GM21576 (cell line): Measurements from ENCODE around the gene ILDR1.

ENCODE experiments used
- ATAC-seq: cut with Tn5 transposase; IDR thresholded peaks from one replicate; pipeline ENCODE4 v1.9.1; 2021; ENCODE audit warnings: mild to moderate bottlenecking, moderate library complexity; ENCODE audit not compliant: unreplicated experiment

Gene ILDR1

DNA sequence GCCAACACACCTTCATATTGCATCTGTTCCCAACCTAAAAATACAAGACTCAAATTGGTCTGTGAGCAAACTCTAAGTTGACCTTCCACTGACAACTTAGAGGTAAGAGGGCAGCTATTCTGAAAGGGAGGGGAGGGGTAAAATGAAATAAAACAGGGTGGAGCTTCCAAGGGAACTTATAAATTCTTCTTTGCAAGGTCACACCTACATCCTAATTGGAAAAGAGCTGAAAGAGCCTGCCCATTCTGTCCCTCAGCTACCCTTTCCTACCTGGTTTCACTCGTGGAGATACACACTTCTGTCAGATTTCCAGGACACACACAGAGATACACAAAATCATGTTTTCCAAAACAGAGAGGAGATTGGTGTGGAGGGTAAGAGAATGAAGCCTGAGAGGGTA lies 1.0 kb downstream of the ILDR1 start:
- ATAC-seq, result no peak

DNA sequence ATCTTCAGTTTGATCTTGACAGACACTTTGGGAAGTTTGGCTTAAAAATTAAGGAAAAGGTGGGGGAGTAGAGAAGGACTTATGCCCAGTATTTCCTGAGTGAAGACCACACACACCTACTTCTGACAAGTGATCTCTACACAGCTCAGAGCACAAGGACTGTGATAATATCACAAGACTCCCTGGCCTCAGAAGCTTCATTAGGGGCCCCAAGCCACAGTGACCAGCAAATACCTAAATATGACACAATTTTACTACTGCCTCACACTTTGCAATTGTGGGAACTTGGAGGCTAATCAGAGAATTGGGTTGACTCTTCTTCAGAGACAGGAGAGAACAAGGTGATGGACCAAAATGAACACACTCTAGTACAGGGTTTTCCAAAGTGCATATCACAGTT lies 2.6 kb downstream of the ILDR1 start:
- ATAC-seq, result no peak

GRCh38 chr3:122014741-122015140 lies 7.3 kb downstream of the ILDR1 start:
- ATAC-seq, result peak; percentile 65

- ATAC-seq, result no peak
These were observed 8.6 kb downstream of the ILDR1 start for GRCh38 chr3:122013448-122013925.

- ATAC-seq, result no peak
These were observed 9.2 kb downstream of the ILDR1 start for GRCh38 chr3:122012821-122013220.

- no peak for ATAC-seq
These were observed 10.7 kb downstream of the ILDR1 start for GRCh38 chr3:122011396-122011795.

- ATAC-seq, result no peak
These were observed 11.5 kb downstream of the ILDR1 start for GRCh38 chr3:122010506-122010905.

DNA sequence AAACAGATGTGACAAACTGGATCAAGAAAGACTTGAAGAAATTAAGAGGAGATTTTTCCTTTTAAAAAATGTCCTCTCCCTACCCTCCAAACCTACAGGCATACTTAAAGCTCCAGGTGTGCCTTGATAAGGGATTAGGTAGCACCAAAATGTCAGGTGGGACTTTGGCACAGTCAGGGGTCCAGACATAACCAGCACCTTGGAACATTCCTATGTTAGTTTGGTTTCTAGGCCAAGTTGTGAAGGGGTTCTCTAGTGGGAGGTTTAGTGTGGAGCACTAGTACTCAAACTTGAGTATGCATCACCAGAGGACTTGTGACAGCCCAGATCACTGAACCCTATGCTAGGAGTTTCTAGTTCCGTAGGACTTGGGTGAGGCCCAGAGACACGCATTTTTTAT lies 13.9 kb downstream of the ILDR1 start:
- no peak for ATAC-seq

DNA sequence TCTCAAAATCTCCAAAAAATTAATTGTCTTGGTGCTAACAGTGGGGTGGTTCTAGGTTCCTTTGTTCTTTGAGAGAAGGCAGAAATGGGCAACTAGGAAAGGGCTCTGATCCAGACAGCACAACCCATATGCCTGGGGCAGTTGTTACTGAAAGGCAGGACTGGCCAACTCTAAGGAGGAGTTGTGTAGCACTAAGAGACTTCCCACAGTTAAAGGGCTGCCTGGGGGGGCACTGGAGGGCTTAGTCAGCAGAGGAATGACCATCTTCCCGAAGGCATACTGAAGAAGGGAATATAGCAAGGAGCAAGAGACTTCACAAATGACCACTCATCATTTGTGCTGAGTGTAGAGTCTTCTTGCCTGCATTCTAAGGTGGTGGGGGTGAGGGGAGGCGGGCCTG lies 15.8 kb downstream of the ILDR1 start:
- ATAC-seq, result no peak

DNA sequence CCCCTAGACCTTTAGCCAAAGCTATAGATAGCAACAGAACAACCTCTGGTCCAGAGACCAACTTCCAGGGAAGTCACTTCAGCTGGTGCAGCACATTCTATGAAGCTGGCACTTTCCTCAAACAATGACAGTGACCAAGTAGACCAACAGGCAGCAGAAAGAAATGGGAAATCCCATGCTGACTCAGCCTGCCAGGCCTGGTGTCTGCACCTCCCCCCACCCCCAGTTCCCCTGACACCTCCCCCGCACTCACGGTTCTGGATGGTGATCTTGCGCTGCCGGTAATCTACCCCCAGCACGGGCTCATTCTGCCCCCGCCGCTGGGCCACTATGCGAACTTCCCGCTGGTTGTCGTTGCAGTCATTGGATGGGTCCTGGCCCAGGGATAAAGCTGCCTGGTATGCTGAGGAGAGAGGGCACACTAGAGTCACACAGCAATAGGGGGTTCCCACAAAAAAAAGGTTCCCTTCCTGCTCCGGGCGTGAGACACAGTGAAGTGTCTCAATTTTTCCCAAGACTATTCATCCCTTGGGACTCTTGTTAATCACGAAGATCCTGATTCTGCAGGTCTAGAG lies 17.0 kb downstream of the ILDR1 start:
- ATAC-seq, result no peak

DNA sequence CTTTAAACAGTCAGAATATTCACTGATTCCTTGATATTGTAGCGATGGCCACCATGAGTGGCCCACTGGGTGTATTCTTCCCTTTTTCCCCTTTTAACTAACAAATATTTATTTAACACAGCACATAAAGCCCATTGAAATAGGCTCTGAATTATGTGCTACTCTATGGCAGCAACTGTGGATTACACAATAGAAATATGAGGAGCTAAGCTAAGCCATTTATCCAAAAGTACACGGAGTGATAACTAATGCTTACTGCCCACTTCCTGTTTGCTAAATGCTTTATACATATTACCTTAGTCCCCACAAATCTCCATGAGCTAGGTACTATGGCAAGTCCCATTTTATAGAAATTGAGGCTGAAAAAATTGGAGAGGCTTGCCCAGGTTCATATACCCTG lies 17.9 kb downstream of the ILDR1 start:
- ATAC-seq, result no peak

DNA sequence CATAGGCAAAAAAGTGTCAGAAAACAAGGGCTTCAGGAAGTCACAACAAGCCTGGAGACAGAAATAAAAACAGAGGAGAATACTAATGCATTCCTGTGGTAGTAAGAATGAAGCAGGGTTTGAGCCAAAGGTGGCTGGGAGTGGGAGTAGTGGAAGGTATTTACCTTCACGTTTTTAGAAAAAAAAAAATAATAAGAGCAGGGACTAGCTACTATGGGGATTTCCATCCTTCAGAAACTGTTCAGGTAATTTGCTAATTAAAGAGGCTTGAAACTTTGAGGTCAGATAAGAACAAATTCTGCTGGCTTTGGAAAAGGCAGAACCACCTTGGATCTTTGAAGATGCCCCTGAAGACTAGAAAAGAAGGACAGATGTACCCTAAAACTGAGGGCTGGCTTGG lies 18.4 kb downstream of the ILDR1 start:
- ATAC-seq, result no peak

DNA sequence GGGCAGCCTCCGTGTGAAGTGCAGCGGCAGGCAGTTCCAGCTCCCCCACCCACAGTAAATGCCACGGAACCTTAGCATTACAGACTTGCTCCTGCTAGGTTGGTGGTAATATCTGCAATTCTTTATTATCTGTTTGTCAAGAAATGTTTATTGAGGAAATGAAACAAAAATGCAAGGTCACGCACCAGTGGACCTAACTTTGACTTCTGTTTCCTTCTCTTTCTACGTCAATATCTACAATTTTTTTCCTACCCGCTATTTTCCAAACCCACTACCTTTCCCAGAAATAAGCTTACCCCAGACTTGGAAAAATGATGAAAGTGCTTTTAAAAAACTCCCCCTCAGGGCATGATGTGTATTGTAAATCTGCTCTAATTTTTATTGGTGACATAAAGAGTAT lies 18.9 kb downstream of the ILDR1 start:
- peak; percentile 30 for ATAC-seq

DNA sequence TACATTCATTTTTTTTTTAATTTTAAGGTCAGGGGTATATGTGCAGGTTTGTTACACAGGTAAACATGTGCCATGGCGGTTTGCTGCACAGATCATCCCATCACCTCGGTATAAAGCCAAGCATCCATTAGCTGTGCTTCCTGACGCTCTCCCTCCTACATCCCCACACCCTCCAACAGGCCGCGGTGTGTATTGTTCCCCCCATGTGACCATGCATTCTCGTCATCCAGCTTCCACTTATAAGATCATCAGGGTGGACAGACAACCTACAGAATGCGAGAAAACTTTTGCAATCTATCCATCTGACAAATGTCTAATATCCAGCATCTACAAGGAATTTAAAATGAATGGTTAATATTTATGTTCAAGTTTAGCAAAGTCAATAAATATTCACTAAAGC lies 19.4 kb downstream of the ILDR1 start:
- no peak for ATAC-seq

DNA sequence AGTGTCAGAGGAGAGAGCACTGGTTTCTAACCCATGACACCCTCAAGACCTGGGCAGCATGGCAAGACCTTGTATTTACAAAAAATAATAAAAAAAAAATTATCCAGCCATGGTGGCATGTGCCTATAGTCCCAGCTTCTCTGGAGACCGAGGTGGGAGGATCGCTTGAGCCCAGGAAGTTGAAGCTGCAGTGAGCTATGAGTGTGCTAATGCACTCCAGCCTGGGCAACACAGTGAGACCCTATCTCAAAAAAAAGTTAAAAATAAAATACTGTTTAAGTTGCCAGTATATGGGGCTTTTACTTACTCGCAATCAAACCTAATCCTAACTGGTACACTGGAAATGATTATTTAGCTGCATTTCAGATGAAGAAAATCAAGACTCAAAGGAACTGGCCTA lies 20.2 kb downstream of the ILDR1 start:
- ATAC-seq, result no peak

DNA sequence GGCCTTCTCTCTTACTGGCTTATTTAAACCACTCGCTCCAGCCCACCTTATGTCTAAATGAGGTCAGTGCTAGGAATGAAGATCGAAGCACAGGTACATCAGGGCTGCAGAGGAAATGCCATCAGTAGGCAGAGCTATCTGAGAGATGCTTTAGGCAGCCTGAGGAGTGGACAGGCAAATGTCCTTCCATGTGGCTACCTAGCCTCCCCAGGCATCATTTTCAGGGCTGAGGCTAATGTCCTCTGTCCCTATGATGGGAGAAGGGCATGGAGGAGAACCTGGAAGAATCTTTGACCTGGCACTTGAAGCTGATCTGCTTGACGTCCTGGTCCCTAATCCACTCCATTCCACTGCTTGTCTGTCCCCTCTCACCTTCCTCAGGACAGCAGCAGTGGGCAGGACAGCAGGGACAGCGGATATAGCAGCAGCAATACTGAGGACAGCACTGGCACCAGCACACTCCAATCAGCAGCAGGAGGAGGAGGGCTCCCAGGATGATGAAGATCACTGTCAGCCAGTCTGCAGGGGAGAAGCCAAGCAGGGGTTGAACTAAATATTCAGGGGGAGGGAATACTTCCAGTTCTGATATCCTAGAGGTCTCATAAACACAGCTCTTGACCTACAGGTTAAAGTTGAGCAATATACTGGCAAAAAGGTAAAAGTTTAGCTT lies 21.0 kb downstream of the ILDR1 start:
- ATAC-seq, result no peak

DNA sequence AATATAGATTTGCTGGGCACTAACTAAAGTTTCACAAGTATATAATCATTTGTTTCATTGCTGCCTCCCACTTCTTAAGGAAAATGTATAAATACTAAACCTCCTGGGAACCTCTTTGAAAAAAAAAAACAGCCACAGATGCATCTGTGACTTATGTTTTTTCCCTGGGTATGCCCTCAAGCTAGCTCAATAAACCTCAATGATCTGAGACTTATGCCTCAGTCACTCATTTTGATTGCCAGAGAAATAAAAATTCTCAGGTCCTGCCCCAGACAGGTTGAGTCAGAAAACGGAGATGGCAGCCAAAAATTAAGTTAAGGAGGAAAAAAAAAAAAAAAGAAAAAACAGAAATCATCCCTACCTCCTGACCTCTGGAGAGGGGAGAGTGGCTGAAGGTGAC lies 22.1 kb downstream of the ILDR1 start:
- no peak for ATAC-seq

DNA sequence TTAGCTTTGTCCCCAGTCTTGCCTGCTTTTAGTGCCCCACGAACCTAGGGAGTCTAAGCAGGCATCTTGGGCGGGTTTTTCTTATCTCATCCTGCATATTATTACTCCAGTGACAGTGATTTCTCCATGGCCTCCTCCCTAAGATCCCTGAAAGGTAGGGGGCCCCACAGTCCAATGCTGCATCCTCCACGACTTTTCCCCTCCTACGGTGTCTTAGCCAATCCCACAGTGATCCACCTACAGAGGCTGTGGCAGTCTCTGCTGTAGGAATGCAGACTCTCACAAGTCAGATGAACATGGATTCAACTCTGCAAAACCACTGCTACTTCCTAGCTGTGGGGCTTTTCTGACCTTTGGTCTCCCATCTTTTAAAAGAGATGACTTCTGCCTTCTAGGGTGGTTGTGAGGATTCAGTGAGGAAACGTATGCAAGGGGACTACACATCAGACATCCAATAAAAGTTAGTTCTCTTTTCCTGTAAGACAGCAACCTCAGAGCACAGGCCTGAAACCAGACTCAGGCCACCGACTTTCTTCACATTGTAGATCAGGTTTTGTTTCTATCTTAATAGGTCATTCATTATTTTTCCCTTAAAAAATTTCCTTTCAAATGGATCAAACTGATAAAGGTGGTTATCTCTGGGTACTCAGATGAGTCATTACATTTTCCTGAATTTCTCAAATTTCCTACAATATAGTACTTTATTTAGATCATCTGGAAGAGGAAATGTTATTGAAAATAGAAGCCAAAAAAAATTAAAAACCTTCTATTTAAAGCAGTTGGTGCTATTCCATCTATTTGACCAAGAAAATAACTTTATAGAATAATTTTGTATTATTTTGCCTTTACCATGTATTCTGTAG lies 23.2 kb downstream of the ILDR1 start:
- no peak for ATAC-seq

- ATAC-seq, result no peak
These were observed 23.9 kb downstream of the ILDR1 start for GRCh38 chr3:121998030-121998580.

- no peak for ATAC-seq
These were observed 24.7 kb downstream of the ILDR1 start for GRCh38 chr3:121997372-121997771.

GRCh38 chr3:121996441-121996840 lies 25.6 kb downstream of the ILDR1 start:
- no peak for ATAC-seq
